Liver (tissue), 9 donors: Measurements from ENCODE around the gene VSIR. TPM values are rescaled to one million over a fixed set of nuclear protein-coding genes. Genes with fewer than 3 reads are reported as not detected.

Source experiments
- DNase-seq: peaks from one replicate; pipeline ENCODE4 v3.0.0-alpha.2; 2017; ENCODE audit warnings: low spot score
- H3K27ac ChIP-seq, 2 donors: one replicate each; pipeline ENCODE4 v1.7.0; 2013; ENCODE audit warnings: inconsistent platforms in 2 of 2, low read length in 2 of 2, control low read depth in 1 of 2, low read depth in 1 of 2, mild to moderate bottlenecking in 1 of 2
- H3K27me3 ChIP-seq, 4 donors: one replicate each; pipeline versions ENCODE4 v1.6.1 to v1.7.0; 2013; ENCODE audit warnings: low read length in 3 of 4, inconsistent platforms in 1 of 4, mild to moderate bottlenecking in 1 of 4, moderate library complexity in 1 of 4; ENCODE audit not compliant: control insufficient read depth in 4 of 4, insufficient read depth in 4 of 4
- H3K36me3 ChIP-seq, 4 donors: one replicate each; pipeline versions ENCODE4 v1.6.1 to v1.7.0; 2013; ENCODE audit warnings: low read length in 3 of 4, mild to moderate bottlenecking in 3 of 4, low read depth in 1 of 4, moderate library complexity in 1 of 4; ENCODE audit not compliant: control insufficient read depth in 4 of 4, insufficient read depth in 3 of 4
- H3K4me1 ChIP-seq, 4 donors: one replicate each; pipeline versions ENCODE4 v1.6.1 to v1.7.0; 2013; ENCODE audit warnings: low read length in 3 of 4, mild to moderate bottlenecking in 3 of 4, moderate library complexity in 1 of 4; ENCODE audit not compliant: control insufficient read depth in 4 of 4, insufficient read depth in 4 of 4
- H3K4me3 ChIP-seq, 3 donors: one replicate each; pipeline versions ENCODE4 v1.6.1 to v1.7.0; 2013; ENCODE audit warnings: low read length in 3 of 3, control low read depth in 1 of 3, low read depth in 1 of 3, mild to moderate bottlenecking in 1 of 3
- H3K9ac ChIP-seq, 2 donors: one replicate each; pipeline ENCODE4 v1.7.0; 2013; ENCODE audit warnings: low read length in 2 of 2, mild to moderate bottlenecking in 2 of 2, moderate library complexity in 2 of 2, control low read depth in 1 of 2, low read depth in 1 of 2
- H3K9me3 ChIP-seq, 4 donors: one replicate each; pipeline versions ENCODE4 v1.6.1 to v1.7.0; 2013; ENCODE audit warnings: low read length in 3 of 4; ENCODE audit not compliant: control insufficient read depth in 4 of 4
- ATF3 ChIP-seq: IDR thresholded peaks from 2 replicates; pipeline ENCODE4 v1.6.1; 2016; ENCODE audit warnings: antibody characterized with exemption
- CTCF ChIP-seq: fragments of 150-350 bp; IDR thresholded peaks from 2 replicates; pipeline ENCODE4 v1.5.1; 2017; ENCODE audit warnings: improper control_type of control experiment, low read depth, low read length; ENCODE audit not compliant: missing input control
- FOXA1 ChIP-seq: IDR thresholded peaks from 2 replicates; pipeline ENCODE4 v1.6.1; 2016; ENCODE audit warnings: antibody characterized with exemption
- GABPA ChIP-seq, 2 donors: IDR thresholded peaks in 1 of 2; conservative IDR thresholded peaks in 1 of 2; 2 replicates each; pipeline ENCODE4 v1.6.1; 2016; ENCODE audit warnings: antibody characterized with exemption in 2 of 2, mild to moderate bottlenecking in 1 of 2, moderate library complexity in 1 of 2
- HNF4A ChIP-seq, 2 donors: conservative IDR thresholded peaks; 2 replicates each; pipeline ENCODE4 v1.6.1; 2016; ENCODE audit warnings: antibody characterized with exemption in 2 of 2, mild to moderate bottlenecking in 2 of 2
- HNF4G ChIP-seq: IDR thresholded peaks from 2 replicates; pipeline ENCODE4 v1.6.1; 2016; ENCODE audit warnings: antibody characterized with exemption
- JUND ChIP-seq, 2 donors: IDR thresholded peaks; 2 replicates each; pipeline ENCODE4 v1.6.1; 2016; ENCODE audit warnings: antibody characterized with exemption in 2 of 2
- NR2F2 ChIP-seq: IDR thresholded peaks from 2 replicates; pipeline ENCODE4 v1.6.1; 2016; ENCODE audit warnings: antibody characterized with exemption
- RAD21 ChIP-seq, 2 donors: IDR thresholded peaks; 2 replicates each; pipeline ENCODE4 v1.6.1; 2016; ENCODE audit warnings: antibody characterized with exemption in 2 of 2, mild to moderate bottlenecking in 2 of 2
- RXRA ChIP-seq, 2 donors: IDR thresholded peaks; 2 replicates each; pipeline ENCODE4 v1.6.1; 2017 to 2018; ENCODE audit warnings: antibody characterized with exemption in 2 of 2, mild to moderate bottlenecking in 1 of 2
- SP1 ChIP-seq: IDR thresholded peaks from 2 replicates; pipeline ENCODE4 v1.6.1; 2018; ENCODE audit warnings: antibody characterized with exemption, mild to moderate bottlenecking
- TAF1 ChIP-seq: conservative IDR thresholded peaks from 2 replicates; pipeline ENCODE4 v1.6.1; 2016; ENCODE audit warnings: antibody characterized with exemption, mild to moderate bottlenecking
- ZBTB33 ChIP-seq: IDR thresholded peaks from 2 replicates; pipeline ENCODE4 v1.6.1; 2016; ENCODE audit warnings: antibody characterized with exemption
- WGBS: extraction: QIAGEN DNeasy Blood & Tissue Kit; methylation state at CpG from one replicate; pipeline ENCODE4 v1.1.7; 2013; 5-methylcytosine and 5-hydroxymethylcytosine counted together
- polyA plus RNA-seq, 2 donors: library from polyadenylated mRNA; stranded (reverse) in 1 of 2; unstranded in 1 of 2; fragments of 200-250 nt in 1 of 2; fragments of >200 nt in 1 of 2; fragmentation: Nextera tagmentation in 1 of 2; extraction: Ambion mirVana in 1 of 2; gene quantifications; one replicate each; pipeline versions ENCODE4 v1.2.1 to v1.2.3, GENCODE V29; 2013 to 2015
- total RNA-seq, 2 donors: library from RNA; depleted of rRNA; stranded (reverse); fragments of >200 nt; gene quantifications; one replicate each; pipeline ENCODE4 v1.2.3, GENCODE V29; 2014
- donor health status: healthy.
- donor health status: healthy.
- donor health status: healthy.
- donor health status: healthy.
- donor health status: healthy.

The VSIR gene
- total and polyA plus RNA-seq, 4 donors: 7.2 to 12.2 (median 10.8) TPM

- no peak overlapping the region for H3K4me3 ChIP-seq
Measured at GRCh38 chr10:71708897-71709882, 64.1 kb downstream of the VSIR start.

GRCh38 chr10:71708301-71708703 is 65.0 kb downstream of the VSIR start:
- no peak overlapping the region for H3K4me3 ChIP-seq
- no peaks in the 10 kb centered on the region for H3K27me3 ChIP-seq
- H3K4me1 ChIP-seq: peaks cover 0 to 7% (median 0%) of the 10 kb centered on the region in 4 donors
- whole genome bisulfite sequencing: 20% methylated on average over 10 of the region's 10 CpGs
- peak; percentile 72 for DNase-seq
- H3K36me3 ChIP-seq: no peaks in the 10 kb centered on the region
- H3K9me3 ChIP-seq: no peaks in the 10 kb centered on the region
- TF ChIP-seq FOXA1 (no peak), ATF3 (no peak), RXRA (IDR thresholded peaks at IDR 0.05) (no peak), HNF4G (no peak), TAF1 (no peak), GABPA (IDR thresholded peaks at IDR 0.05 in 1 of 2, conservative IDR thresholded peaks at IDR 0.05 in 1 of 2) (no peak), CTCF (peak; percentile 79), NR2F2 (no peak), RAD21 (IDR thresholded peaks at IDR 0.05) (peak; percentile 86 to 94)
- H3K9ac ChIP-seq: no peak overlapping the region
- H3K27ac ChIP-seq: no peak overlapping the region

More at GRCh38 chr10:71708897-71709882, 64.1 kb downstream of the VSIR start:
- no peak for TF ChIP-seq JUND (IDR thresholded peaks at IDR 0.05)
- no peak for TF ChIP-seq ATF3
- peak in 1 of 2 donors; percentile 46 for TF ChIP-seq HNF4A (conservative IDR thresholded peaks at IDR 0.05)
- TF ChIP-seq SP1: no peak
- peak in 1 of 2 donors; percentile 60 for TF ChIP-seq RXRA (IDR thresholded peaks at IDR 0.05)
- TF ChIP-seq ZBTB33: no peak
- no peak for TF ChIP-seq CTCF
- Histone ChIP-seq H3K27me3 (no peaks in the 10 kb centered on the region), H3K4me1 (peaks cover 0 to 7% (median under 1%) of the 10 kb centered on the region in 4 donors), H3K9ac (no peak overlapping the region), H3K9me3 (no peaks in the 10 kb centered on the region), H3K27ac (no peak overlapping the region), H3K36me3 (no peaks in the 10 kb centered on the region)
- WGBS: 74% methylated on average over 28 of the region's 28 CpGs
- DNase-seq: no peak
